ENCODE results near the gene GFRA3. TPM values are rescaled to one million over a fixed set of nuclear protein-coding genes. Genes with fewer than 3 reads are reported as not detected.
A peak's percentile ranks its signal among the peaks of the same experiment; 100 is the strongest.

The GFRA3 gene
- total RNA-seq, 1 donor from 2014 or later: 0.82 TPM

DNA sequence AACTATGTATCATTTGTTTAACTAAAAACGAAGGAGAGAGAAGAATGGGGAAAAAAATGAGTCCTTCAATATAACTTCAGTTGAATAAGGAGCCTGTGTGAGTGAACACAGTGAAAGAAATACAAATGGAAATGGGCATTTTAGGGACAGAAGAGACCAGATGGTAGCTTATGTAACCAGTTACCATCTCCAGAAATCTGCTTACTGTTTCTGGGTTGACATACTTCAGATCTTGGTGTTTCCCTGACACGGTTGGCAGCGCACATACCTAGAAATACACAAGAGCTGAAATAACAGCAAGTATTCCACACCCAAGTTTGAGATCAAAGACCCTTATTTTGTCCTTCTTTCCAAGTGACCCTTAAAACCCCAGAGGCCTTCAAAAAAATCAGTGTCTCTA is 14.9 kb upstream of the GFRA3 start:
- Histone ChIP-seq H3K4me3 (no peak overlapping the region), H3K4me1 (peaks cover 11% of the 10 kb centered on the region), H3K27ac (replicated peaks) (no peak overlapping the region), H3K36me3 (no peaks in the 10 kb centered on the region), H3K9me3 (replicated peaks) (no peaks in the 10 kb centered on the region), H3K27me3 (ENCODE audit: low read depth) (no peaks in the 10 kb centered on the region)
- TF ChIP-seq, protein P1, sequence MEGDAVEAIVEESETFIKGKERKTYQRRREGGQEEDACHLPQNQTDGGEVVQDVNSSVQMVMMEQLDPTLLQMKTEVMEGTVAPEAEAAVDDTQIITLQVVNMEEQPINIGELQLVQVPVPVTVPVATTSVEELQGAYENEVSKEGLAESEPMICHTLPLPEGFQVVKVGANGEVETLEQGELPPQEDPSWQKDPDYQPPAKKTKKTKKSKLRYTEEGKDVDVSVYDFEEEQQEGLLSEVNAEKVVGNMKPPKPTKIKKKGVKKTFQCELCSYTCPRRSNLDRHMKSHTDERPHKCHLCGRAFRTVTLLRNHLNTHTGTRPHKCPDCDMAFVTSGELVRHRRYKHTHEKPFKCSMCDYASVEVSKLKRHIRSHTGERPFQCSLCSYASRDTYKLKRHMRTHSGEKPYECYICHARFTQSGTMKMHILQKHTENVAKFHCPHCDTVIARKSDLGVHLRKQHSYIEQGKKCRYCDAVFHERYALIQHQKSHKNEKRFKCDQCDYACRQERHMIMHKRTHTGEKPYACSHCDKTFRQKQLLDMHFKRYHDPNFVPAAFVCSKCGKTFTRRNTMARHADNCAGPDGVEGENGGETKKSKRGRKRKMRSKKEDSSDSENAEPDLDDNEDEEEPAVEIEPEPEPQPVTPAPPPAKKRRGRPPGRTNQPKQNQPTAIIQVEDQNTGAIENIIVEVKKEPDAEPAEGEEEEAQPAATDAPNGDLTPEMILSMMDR (IDR thresholded peaks at IDR 0.05; ENCODE audit: borderline replicate concordance): no peak
- intact Hi-C loops (cut with micrococcal nuclease): no loop called here
- no peak for DNase-seq

DNA sequence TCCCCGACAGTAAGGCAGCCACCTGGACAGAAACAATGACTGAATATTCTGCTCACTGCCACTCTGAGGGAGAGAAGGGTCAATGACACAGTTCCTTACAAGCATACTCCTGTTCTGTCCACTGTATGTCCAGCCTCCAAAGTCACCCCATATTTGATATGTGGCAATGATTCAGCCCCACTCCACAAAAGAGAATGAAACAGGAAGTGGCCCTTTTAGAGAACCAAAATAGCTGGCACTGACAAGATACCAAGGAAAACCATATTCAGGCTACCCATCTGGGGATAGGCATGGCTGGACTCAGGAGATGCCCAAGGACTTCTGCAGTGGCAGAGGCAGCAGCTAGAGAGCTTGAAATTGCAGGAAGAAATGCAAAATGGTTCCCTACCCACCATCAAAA is 12.8 kb upstream of the GFRA3 start:
- Histone ChIP-seq H3K36me3 (no peaks in the 10 kb centered on the region), H3K4me1 (peaks cover 11% of the 10 kb centered on the region), H3K27me3 (ENCODE audit: low read depth) (no peaks in the 10 kb centered on the region), H3K4me3 (no peak overlapping the region), H3K27ac (replicated peaks) (no peak overlapping the region), H3K9me3 (replicated peaks) (no peaks in the 10 kb centered on the region)
- intact Hi-C loops (cut with micrococcal nuclease): no loop called here
- TF ChIP-seq, protein P1 (IDR thresholded peaks at IDR 0.05; ENCODE audit: borderline replicate concordance): no peak
- no peak for DNase-seq

DNA sequence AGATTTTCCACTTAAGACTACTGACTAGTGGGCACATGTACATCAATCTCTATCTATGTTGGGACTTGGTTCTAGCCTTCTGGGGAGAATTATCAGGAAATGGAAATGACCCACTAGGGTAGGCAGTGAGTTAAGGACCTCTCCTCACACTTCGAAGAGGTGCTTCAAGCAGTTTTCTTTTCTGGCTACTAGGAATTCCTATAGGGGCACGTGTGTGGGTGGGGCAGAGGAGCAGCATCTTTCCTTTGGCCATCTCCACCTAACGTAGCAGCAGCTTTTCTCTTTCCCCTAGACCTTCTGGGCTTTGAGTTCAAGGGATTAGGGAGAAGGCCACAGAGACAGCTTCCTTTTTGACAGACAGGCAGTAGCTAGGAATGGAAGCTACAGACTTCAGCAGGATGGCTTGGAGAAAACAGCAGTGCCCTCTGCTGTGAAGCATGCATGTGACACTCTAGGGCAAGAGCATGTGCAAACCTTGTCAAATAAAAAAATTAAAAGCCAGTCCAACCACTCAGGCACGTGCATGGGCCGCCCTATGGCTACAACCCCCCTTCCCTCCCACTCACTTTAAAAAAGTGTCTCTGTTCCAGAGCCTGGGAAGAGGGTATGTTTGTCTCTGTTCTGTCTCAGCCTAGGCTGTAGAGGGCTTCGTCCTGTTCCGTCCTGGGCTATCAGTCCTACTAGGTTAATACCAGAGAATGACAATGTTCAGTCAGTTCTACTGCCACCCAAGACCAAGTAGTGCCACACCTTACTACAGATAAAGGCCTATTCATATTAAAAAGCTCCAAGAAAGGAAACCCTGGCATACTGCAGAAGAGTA is 8.7 kb upstream of the GFRA3 start:
- TF ChIP-seq, protein P1 (IDR thresholded peaks at IDR 0.05; ENCODE audit: borderline replicate concordance): peak; percentile 67
- intact Hi-C loops (cut with micrococcal nuclease): no loop called here
- DNase-seq: peak; percentile 20
- Histone ChIP-seq H3K27ac (replicated peaks) (no peak overlapping the region), H3K4me1 (peaks cover 7% of the 10 kb centered on the region), H3K36me3 (no peaks in the 10 kb centered on the region), H3K9me3 (replicated peaks) (no peaks in the 10 kb centered on the region), H3K4me3 (no peak overlapping the region), H3K27me3 (ENCODE audit: low read depth) (no peaks in the 10 kb centered on the region)

DNA sequence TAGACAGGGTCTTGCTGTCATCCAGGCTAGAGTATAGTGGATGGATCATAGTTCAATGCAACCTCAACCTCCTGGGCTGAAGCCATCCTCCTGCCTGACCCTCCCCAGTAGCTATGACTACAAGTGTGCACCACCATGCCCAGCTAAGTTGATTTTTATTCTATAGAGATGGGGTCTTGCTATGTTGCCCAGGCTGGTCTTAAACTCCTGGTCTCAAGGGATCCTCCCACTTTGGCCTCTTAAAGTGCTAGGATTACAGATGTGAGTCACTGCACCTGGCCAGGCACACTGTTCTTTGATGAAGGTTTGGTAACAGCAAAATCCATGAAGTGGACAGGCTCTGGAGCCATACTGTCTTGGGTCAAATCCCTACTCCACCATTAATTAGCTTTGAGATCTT is 6.5 kb upstream of the GFRA3 start:
- H3K9me3 ChIP-seq (replicated peaks): no peaks in the 10 kb centered on the region
- intact Hi-C loops (cut with micrococcal nuclease): no loop called here

DNA sequence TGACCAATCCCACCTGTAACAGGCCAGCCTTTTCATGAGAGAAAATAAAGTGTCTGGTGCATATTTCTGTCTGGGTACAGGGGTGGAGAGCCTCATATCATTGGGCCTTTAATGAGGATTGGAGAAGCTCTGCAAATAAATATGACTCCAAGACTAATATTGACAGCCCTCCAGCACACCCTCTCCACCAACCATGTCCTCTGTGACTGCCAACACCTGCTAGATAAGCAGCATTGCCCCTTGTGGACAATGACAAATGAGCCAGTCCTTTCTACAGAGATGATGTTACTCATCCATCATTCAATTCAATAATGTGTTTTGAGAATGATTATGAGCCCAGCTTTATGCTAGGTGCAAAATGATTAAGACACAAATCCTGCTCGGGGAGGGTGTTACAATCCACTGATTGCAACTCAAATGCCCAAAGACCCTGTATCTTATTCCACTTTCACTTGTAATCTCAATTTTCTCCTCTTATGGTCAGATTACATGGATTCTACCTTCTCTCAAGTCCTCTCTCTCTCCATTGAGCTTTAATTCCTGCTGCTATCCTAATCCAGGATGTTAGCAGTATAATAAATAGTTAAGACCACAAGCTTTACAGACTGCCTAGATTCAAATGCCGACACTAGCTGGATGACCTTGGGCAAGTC is 2.1 kb upstream of the GFRA3 start:
- Histone ChIP-seq H3K27ac (replicated peaks) (no peak overlapping the region), H3K4me1 (peaks cover 20% of the 10 kb centered on the region), H3K36me3 (no peaks in the 10 kb centered on the region), H3K27me3 (ENCODE audit: low read depth) (peaks cover 30% of the 10 kb centered on the region), H3K4me3 (no peak overlapping the region), H3K9me3 (replicated peaks) (no peaks in the 10 kb centered on the region)
- intact Hi-C loops (cut with micrococcal nuclease): no loop called here
- TF ChIP-seq, protein P1 (IDR thresholded peaks at IDR 0.05; ENCODE audit: borderline replicate concordance): peak; percentile 25
- no peak for DNase-seq

More for the DNA sequence above, 6.5 kb upstream of the GFRA3 start:
- Histone ChIP-seq H3K4me3 (no peak overlapping the region), H3K4me1 (peaks cover 9% of the 10 kb centered on the region), H3K36me3 (no peaks in the 10 kb centered on the region), H3K27ac (replicated peaks) (no peak overlapping the region), H3K27me3 (ENCODE audit: low read depth) (no peaks in the 10 kb centered on the region)
- no peak for DNase-seq
- TF ChIP-seq, protein P1 (IDR thresholded peaks at IDR 0.05; ENCODE audit: borderline replicate concordance): no peak
